Astrocyte of the spinal cord (primary cell): ENCODE results near the gene ZNF423.

Source experiments
- DNase-seq: peaks from one replicate; pipeline ENCODE4 v3.0.0; 2011; ENCODE audit warnings: low read depth, low spot score
- H3K4me3 ChIP-seq: 2 replicates; pipeline ENCODE4 v1.5.1; 2011; ENCODE audit warnings: low read depth, mild to moderate bottlenecking, low read length, moderate library complexity
- CTCF ChIP-seq: IDR thresholded peaks from 2 replicates; pipeline ENCODE4 v1.5.1; 2012; ENCODE audit warnings: low read depth, mild to moderate bottlenecking, low read length, inconsistent platforms
- in situ Hi-C: cut with HindIII; loops from 2 replicates; pipeline ENCODE4 v1.10.0; 2017; ENCODE audit warnings: low sequenced_read_pairs

ZNF423 gene

DNA sequence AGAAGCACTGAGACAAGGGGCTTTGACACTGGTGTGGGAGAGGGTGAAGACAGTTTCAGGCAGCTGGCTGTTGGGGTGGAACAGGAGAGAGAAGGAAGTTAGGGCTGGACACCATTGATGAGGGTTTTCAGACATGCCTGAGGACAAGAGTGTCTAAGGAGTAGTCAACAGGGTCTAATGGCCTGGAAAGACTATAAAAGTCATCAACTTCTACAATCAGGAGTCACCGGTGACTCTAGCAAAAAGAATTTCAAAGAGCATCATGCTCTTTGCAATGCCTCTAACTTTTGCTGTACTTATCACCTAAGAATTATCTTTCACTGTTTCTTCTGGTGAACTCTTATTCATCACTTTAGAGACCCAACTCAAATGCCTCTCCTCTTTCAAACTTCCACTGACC is 268.4 kb downstream of the ZNF423 start:
- DNase-seq = no peak
- TF ChIP-seq CTCF = no peak
- no peak overlapping the region for H3K4me3 ChIP-seq
- in situ Hi-C loops = no loop called here

- in situ Hi-C loops = no loop called here
Observed at GRCh38 chr16:49586466-49587450, 269.2 kb downstream of the ZNF423 start.

GRCh38 chr16:49585143-49585832 is 270.6 kb downstream of the ZNF423 start:
- no peak for TF ChIP-seq CTCF
- in situ Hi-C loops = no loop called here
- no peak overlapping the region for H3K4me3 ChIP-seq
- no peak for DNase-seq

More at GRCh38 chr16:49586466-49587450, 269.2 kb downstream of the ZNF423 start:
- TF ChIP-seq CTCF = no peak
- no peak for DNase-seq
- H3K4me3 ChIP-seq = no peak overlapping the region

- no peak for DNase-seq
- no peak for TF ChIP-seq CTCF
- H3K4me3 ChIP-seq = no peak overlapping the region
- in situ Hi-C loops = no loop called here
Observed at GRCh38 chr16:49583911-49584310, 272.0 kb downstream of the ZNF423 start.

- H3K4me3 ChIP-seq = no peak overlapping the region
- DNase-seq = no peak
- in situ Hi-C loops = no loop called here
- TF ChIP-seq CTCF = no peak
Observed at GRCh38 chr16:49581630-49582298, 274.1 kb downstream of the ZNF423 start.

DNA sequence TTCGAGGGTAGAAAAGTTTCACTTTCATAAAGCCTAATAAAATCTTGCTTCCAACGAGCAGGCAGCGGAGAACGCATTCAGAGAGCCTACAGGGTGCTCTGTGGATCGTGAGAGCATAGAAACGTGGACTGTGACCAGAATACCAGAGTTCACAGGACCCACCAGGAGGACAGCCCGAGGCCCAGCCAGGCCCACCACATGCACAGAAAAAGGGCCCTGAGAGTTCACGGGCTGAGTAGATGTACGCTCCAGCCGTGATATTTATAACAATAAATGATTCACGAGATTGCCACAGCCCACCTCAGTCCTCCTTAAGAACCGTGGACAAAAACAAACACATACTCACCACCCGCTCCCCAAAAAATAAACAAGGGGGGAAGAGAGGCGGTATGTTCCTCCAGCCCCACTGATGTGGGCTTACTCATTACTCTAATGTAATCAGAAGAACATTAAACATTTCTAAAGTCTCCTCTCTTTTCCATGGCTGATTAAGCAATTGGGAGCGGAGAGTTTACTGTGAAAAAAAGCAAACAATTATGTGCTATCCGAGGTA is 275.1 kb downstream of the ZNF423 start:
- no peak for TF ChIP-seq CTCF
- in situ Hi-C loops = no loop called here
- peak; percentile 53 for DNase-seq
- no peak overlapping the region for H3K4me3 ChIP-seq
